ENCODE results near the gene CDHR5. TPM values are rescaled to one million over a fixed set of nuclear protein-coding genes. Genes with fewer than 3 reads are reported as not detected.

Gene CDHR5
- total and polyA plus RNA-seq, 7 donors: 0.07 to 0.34 (median 0.20) TPM; not detected in 4

- WGBS, 3 donors: 37 to 52% (median 37%) methylated on average over 46 to 55 of the region's 55 CpGs
- Histone ChIP-seq H3K9me3 (no peaks in the 10 kb centered on the region), H3K27ac (no peak overlapping the region), H3K27me3 (ENCODE audit: insufficient read depth in 3 of 3, low read length in 2 of 3) (peaks cover 0 to 20% (median 18%) of the 10 kb centered on the region in 3 donors), H3K36me3 (ENCODE audit: insufficient read depth in 1 of 2, low read depth in 1 of 2) (peaks cover 0 to 8% of the 10 kb centered on the region in 2 donors), H3K4me3 (peak overlapping the region; percentile 44), H3K4me1 (peaks cover 12% of the 10 kb centered on the region)
- TF ChIP-seq CTCF (IDR thresholded peaks at IDR 0.05): no peak
- intact Hi-C loops (cut with DNase I): loop anchor here in 1 of 2 donors (5.0 kb wide), 1 partner anchor 44 kb away; no protein-coding TSS in a partner anchor
- peak in 1 of 2 donors; percentile 51 for DNase-seq
- no peak for ATAC-seq
These were observed 13.1 kb upstream of the CDHR5 start for GRCh38 chr11:637593-638521.

GRCh38 chr11:637333-637592, 12.5 kb upstream of the CDHR5 start:
- Histone ChIP-seq H3K4me3 (peak overlapping the region; percentile 44), H3K27me3 (ENCODE audit: insufficient read depth in 3 of 3, low read length in 2 of 3) (peaks cover 0 to 20% (median 18%) of the 10 kb centered on the region in 3 donors), H3K36me3 (ENCODE audit: insufficient read depth in 1 of 2, low read depth in 1 of 2) (peaks cover 0 to 7% of the 10 kb centered on the region in 2 donors), H3K4me1 (peaks cover 17% of the 10 kb centered on the region), H3K9me3 (no peaks in the 10 kb centered on the region), H3K27ac (no peak overlapping the region)
- no peak for TF ChIP-seq CTCF (IDR thresholded peaks at IDR 0.05)
- 2 to 8% (median 6%) methylated on average over 12 to 34 of the region's 34 CpGs for WGBS, 3 donors
- ATAC-seq: no peak
- intact Hi-C loops (cut with DNase I): loop anchor here in 1 of 2 donors (5.0 kb wide), 1 partner anchor 45 kb away; no protein-coding TSS in a partner anchor
- peak in 1 of 2 donors; percentile 48 for DNase-seq

- no peak for TF ChIP-seq CTCF (IDR thresholded peaks at IDR 0.05)
- ATAC-seq: peak; percentile 16 to 30 (median 24)
- peak in 1 of 2 donors; percentile 49 for DNase-seq
- no peaks in the 10 kb centered on the region for H3K9me3 ChIP-seq
- intact Hi-C loops (cut with DNase I): loop anchor here in 1 of 2 donors (5.0 kb wide), 1 partner anchor 46 kb away; no protein-coding TSS in a partner anchor
- peak within 1 kb of the TSS; percentile 44 for H3K4me3 ChIP-seq
- H3K27ac ChIP-seq: no peak within 1 kb of the TSS
- WGBS, 3 donors: 16 to 21% (median 18%) methylated on average over 57 to 100 of the region's 100 CpGs
- peaks cover 0 to 2% of the 10 kb centered on the region in 2 donors for H3K36me3 ChIP-seq (ENCODE audit: insufficient read depth in 1 of 2, low read depth in 1 of 2)
- H3K4me1 ChIP-seq: peaks cover 19% of the 10 kb centered on the region
- H3K27me3 ChIP-seq (ENCODE audit: insufficient read depth in 3 of 3, low read length in 2 of 3): peaks cover 0 to 20% (median 18%) of the 10 kb centered on the region in 3 donors
These were observed 12.0 kb upstream of the CDHR5 start, which contains the start of gene DRD4 for GRCh38 chr11:636511-637332. Gene DRD4 (plus strand): TSS chr11:637269. CDS start chr11:637305, 36 bp downstream.

GRCh38 chr11:635945-636510, 11.3 kb upstream of the CDHR5 start:
- Histone ChIP-seq H3K27me3 (ENCODE audit: insufficient read depth in 3 of 3, low read length in 2 of 3) (peaks cover 0 to 20% (median 18%) of the 10 kb centered on the region in 3 donors), H3K9me3 (no peaks in the 10 kb centered on the region)

More at GRCh38 chr11:635945-636510, 11.3 kb upstream of the CDHR5 start:
- peaks cover 23% of the 10 kb centered on the region for H3K4me1 ChIP-seq
- H3K36me3 ChIP-seq (ENCODE audit: insufficient read depth in 1 of 2, low read depth in 1 of 2): no peaks in the 10 kb centered on the region
- no peak overlapping the region for H3K4me3 ChIP-seq
- intact Hi-C loops (cut with DNase I): loop anchor here in 1 of 2 donors (5.0 kb wide), 1 partner anchor 46 kb away; no protein-coding TSS in a partner anchor
- TF ChIP-seq CTCF (IDR thresholded peaks at IDR 0.05): no peak
- no peak overlapping the region for H3K27ac ChIP-seq
- no peak for DNase-seq
- no peak for ATAC-seq
- WGBS, 3 donors: 66 to 72% (median 70%) methylated on average over 22 of the region's 22 CpGs

Measured in psoas muscle (tissue), 8 donors.